Prostate gland (tissue), 2 donors: ENCODE data around the gene SLC25A42. TPM values are rescaled to one million over a fixed set of nuclear protein-coding genes. Genes with fewer than 3 reads are reported as not detected.

Experiments used
- DNase-seq: peaks from one replicate; pipeline ENCODE4 v3.0.0-alpha.2; 2019; ENCODE audit warnings: low spot score
- H3K27ac ChIP-seq, 2 donors: fragments of 200-600 bp; sonication (generic); 2 replicates each; pipeline ENCODE4 v1.5.1; 2017 to 2019
- H3K27me3 ChIP-seq: fragments of 200-600 bp; sonication (generic); replicated peaks from 2 replicates; pipeline ENCODE4 v1.5.1; 2019; ENCODE audit not compliant: insufficient read depth
- H3K36me3 ChIP-seq, 2 donors: fragments of 200-600 bp; sonication (generic); 1 replicate in 1 of 2; 2 replicates in 1 of 2; pipeline versions ENCODE4 v1.5.1 to v1.8.1; 2017 to 2019
- H3K4me1 ChIP-seq: fragments of 200-600 bp; sonication (generic); replicated peaks from 2 replicates; pipeline ENCODE4 v1.5.1; 2019
- H3K4me3 ChIP-seq, 2 donors: fragments of 200-600 bp; sonication (generic); 2 replicates each; pipeline ENCODE4 v1.5.1; 2017 to 2019
- H3K9me3 ChIP-seq: fragments of 200-600 bp; sonication (generic); 2 replicates; pipeline ENCODE4 v1.5.1; 2017
- POLR2A ChIP-seq: fragments of 450-650 bp; IDR thresholded peaks from one replicate; pipeline ENCODE4 v1.6.1; 2016; ENCODE audit warnings: antibody characterized with exemption, mild to moderate bottlenecking
- POLR2AphosphoS5 ChIP-seq: sonication (generic); formaldehyde crosslinking; IDR thresholded peaks from one replicate; pipeline ENCODE4 v1.6.1; 2017; ENCODE audit warnings: antibody characterized with exemption
- WGBS: methylation state at CpG from one replicate; pipeline ENCODE4 v1.1.5; 2018; 5-methylcytosine and 5-hydroxymethylcytosine counted together
- intact Hi-C: fragments of 100-400 bp; cut with DNase I; formaldehyde crosslinking; loops from one replicate; pipeline ENCODE4 v1.14.2; 2022
- total RNA-seq, 2 donors: library from RNA; depleted of rRNA; stranded (reverse); fragments of >200 nt; gene quantifications; one replicate each; pipeline ENCODE4 v1.1.0, GENCODE V29; 2016
- TF ChIP-seq, protein P1 (sequence below), 4 experiments: fragments of 200-600 bp in 2 of 4; fragments of 450-650 bp in 2 of 4; sonication (generic) in 2 of 4; IDR thresholded peaks; 1 replicate in 3 of 4; 2 replicates in 1 of 4; pipeline ENCODE4 v1.5.1; 2016 to 2019; ENCODE audit warnings: antibody characterized with exemption in 4 of 4, mild to moderate bottlenecking in 2 of 4, moderate library complexity in 2 of 4

SLC25A42 gene
- total RNA-seq, 2 donors from 2014 or later = 11.5 to 18.6 TPM

DNA sequence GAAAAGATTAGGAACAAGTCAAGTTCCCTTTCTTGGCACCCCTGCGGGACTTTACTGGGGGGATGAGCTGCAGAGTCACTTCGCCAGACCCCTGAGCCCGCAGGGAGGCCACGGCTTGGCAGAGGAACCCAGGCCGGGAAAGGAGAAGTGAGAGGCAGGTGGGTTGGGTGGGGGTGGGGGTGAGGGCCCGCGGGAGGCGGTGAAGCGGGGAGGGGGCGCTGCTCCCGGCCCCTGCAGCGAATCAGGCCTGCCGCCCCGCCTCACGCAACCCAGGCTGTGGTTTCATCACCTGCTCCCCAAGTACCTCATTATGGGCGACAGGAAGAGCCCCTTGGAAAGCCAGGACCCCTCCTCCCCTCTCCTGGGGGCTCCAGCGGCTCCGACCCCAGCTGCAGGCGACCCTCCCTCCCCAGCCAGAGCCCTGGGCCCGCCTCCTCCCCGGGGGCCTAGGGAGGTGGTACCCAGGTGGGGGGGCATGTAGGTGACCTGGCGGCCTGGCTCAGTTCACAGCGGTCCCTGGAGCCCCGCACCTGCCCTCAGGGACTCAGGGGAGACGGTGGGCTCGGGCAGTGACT, 96.8 kb downstream of the SLC25A42 start:
- Histone ChIP-seq H3K4me3 (no peak overlapping the region), H3K4me1 (no peaks in the 10 kb centered on the region), H3K36me3 (no peaks in the 10 kb centered on the region), H3K9me3 (no peaks in the 10 kb centered on the region), H3K27ac (no peak overlapping the region), H3K27me3 (no peaks in the 10 kb centered on the region)
- no peak for DNase-seq
- WGBS = 67% methylated on average over 21 of the region's 26 CpGs
- TF ChIP-seq, protein P1, sequence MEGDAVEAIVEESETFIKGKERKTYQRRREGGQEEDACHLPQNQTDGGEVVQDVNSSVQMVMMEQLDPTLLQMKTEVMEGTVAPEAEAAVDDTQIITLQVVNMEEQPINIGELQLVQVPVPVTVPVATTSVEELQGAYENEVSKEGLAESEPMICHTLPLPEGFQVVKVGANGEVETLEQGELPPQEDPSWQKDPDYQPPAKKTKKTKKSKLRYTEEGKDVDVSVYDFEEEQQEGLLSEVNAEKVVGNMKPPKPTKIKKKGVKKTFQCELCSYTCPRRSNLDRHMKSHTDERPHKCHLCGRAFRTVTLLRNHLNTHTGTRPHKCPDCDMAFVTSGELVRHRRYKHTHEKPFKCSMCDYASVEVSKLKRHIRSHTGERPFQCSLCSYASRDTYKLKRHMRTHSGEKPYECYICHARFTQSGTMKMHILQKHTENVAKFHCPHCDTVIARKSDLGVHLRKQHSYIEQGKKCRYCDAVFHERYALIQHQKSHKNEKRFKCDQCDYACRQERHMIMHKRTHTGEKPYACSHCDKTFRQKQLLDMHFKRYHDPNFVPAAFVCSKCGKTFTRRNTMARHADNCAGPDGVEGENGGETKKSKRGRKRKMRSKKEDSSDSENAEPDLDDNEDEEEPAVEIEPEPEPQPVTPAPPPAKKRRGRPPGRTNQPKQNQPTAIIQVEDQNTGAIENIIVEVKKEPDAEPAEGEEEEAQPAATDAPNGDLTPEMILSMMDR (IDR thresholded peaks at IDR 0.05) = no peak
- TF ChIP-seq POLR2A (no peak), POLR2AphosphoS5 (no peak)
- intact Hi-C loops = no loop called here

DNA sequence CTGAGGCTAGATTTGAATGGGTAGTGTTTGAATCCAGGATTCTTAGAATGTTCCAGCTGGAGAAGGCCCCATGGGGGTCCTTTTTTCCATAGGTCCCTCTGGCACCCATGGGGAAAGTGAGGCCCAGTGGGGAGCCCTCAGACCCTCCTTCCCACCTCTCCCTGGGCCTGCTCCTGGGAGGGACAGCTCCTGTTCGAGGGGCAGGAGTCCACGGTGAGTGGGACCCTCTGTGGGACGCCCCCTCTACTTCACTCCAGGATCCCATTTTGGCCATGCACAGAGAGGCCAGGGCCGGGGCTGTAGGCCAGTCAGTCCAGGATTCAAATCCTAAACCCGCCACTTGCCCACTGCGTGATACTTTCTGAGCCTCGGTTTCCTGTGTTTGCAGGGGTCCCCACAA, 98.7 kb downstream of the SLC25A42 start:
- Histone ChIP-seq H3K4me3 (no peak overlapping the region), H3K9me3 (no peaks in the 10 kb centered on the region), H3K27ac (no peak overlapping the region), H3K4me1 (no peaks in the 10 kb centered on the region), H3K27me3 (no peaks in the 10 kb centered on the region), H3K36me3 (no peaks in the 10 kb centered on the region)
- intact Hi-C loops = no loop called here
- WGBS = 91% methylated on average over 7 of the region's 7 CpGs
- DNase-seq = no peak
- TF ChIP-seq POLR2AphosphoS5 (no peak), POLR2A (no peak)
- TF ChIP-seq, protein P1 (IDR thresholded peaks at IDR 0.05) = no peak

Other genes with a start within 250 kb of the SLC25A42 start
- gene UPF1, start 232.0 kb upstream of the SLC25A42 start, total RNA-seq = 100 to 1,000 TPM; 105 to 171 TPM
- 10 to 100 TPM in 1 of 2 donors, not detected in 1; 38.7 TPM for gene CERS1, start 167.8 kb upstream of the SLC25A42 start, total RNA-seq
- gene COPE, start 144.6 kb upstream of the SLC25A42 start, total RNA-seq = 100 to 1,000 TPM; 402 to 553 TPM
- gene DDX49, start 144.3 kb upstream of the SLC25A42 start, total RNA-seq = 10 to 100 TPM; 72.0 to 91.2 TPM
- gene HOMER3, start 122.8 kb upstream of the SLC25A42 start, total RNA-seq = 10 to 100 TPM; 21.9 to 29.5 TPM
- 10 to 100 TPM; 41.8 to 99.6 TPM for gene SUGP2, start 30.5 kb upstream of the SLC25A42 start, total RNA-seq
- 10 to 100 TPM; 36.1 to 43.3 TPM for gene ARMC6, start 30.4 kb upstream of the SLC25A42 start, total RNA-seq
- 10 to 100 TPM; 24.0 to 40.9 TPM for gene TMEM161A, start 74.5 kb downstream of the SLC25A42 start, total RNA-seq
- gene MEF2B, start 106.3 kb downstream of the SLC25A42 start, total RNA-seq = not detected
- gene BORCS8, start 128.2 kb downstream of the SLC25A42 start, total RNA-seq = 10 to 100 TPM; 18.0 to 26.9 TPM
- 10 to 100 TPM; 44.2 to 46.3 TPM for gene RFXANK, start 128.3 kb downstream of the SLC25A42 start, total RNA-seq
- 10 to 100 TPM; 12.8 to 13.2 TPM for gene NR2C2AP, start 139.4 kb downstream of the SLC25A42 start, total RNA-seq
- gene NCAN, start 148.0 kb downstream of the SLC25A42 start, total RNA-seq = 1 to 10 TPM in 1 of 2 donors, not detected in 1; 1.2 TPM
- 1 to 10 TPM in 1 of 2 donors, not detected in 1; 3.4 TPM for gene TM6SF2, start 209.3 kb downstream of the SLC25A42 start, total RNA-seq